HepG2 (cell line): ENCODE data around the gene WIZ. TPM values are rescaled to one million over a fixed set of nuclear protein-coding genes. Genes with fewer than 3 reads are reported as not detected.

Experiments
- ATF1 ChIP-seq: IDR thresholded peaks from 2 replicates; pipeline ENCODE4 v1.6.1; 2016; ENCODE audit warnings: mild to moderate bottlenecking, control low read depth
- CERS6 ChIP-seq: sonication (generic); formaldehyde crosslinking; IDR thresholded peaks from 2 replicates; pipeline ENCODE4 v1.5.0; 2020; ENCODE audit warnings: missing genetic modification reagents
- CHCHD3 ChIP-seq: sonication (generic); formaldehyde crosslinking; IDR thresholded peaks from 2 replicates; pipeline ENCODE4 v1.8.0; 2022; ENCODE audit warnings: mild to moderate bottlenecking, missing genetic modification reagents, moderate library complexity
- DNMT1 ChIP-seq: sonication (generic); formaldehyde crosslinking; IDR thresholded peaks from 2 replicates; pipeline ENCODE4 v1.5.1; 2020; ENCODE audit warnings: mild to moderate bottlenecking, missing genetic modification reagents
- DPF2 ChIP-seq: sonication (generic); formaldehyde crosslinking; IDR thresholded peaks from 2 replicates; pipeline ENCODE4 v1.4.0; 2020; ENCODE audit warnings: mild to moderate bottlenecking, low read depth, missing genetic modification reagents, borderline replicate concordance
- EEA1 ChIP-seq: sonication (generic); formaldehyde crosslinking; IDR thresholded peaks from 2 replicates; pipeline ENCODE4 v1.5.1; 2020; ENCODE audit warnings: mild to moderate bottlenecking, missing genetic modification reagents, borderline replicate concordance
- FOXO1 ChIP-seq: sonication (generic); formaldehyde crosslinking; IDR thresholded peaks from 2 replicates; pipeline ENCODE4 v1.4.0; 2020; ENCODE audit warnings: missing genetic modification reagents
- GZF1 ChIP-seq: sonication (generic); formaldehyde crosslinking; IDR thresholded peaks from 2 replicates; pipeline ENCODE4 v1.5.1; 2020; ENCODE audit warnings: mild to moderate bottlenecking, missing genetic modification reagents
- HINFP ChIP-seq: sonication (generic); formaldehyde crosslinking; IDR thresholded peaks from 2 replicates; pipeline ENCODE4 v1.4.0; 2020; ENCODE audit warnings: low read depth, mild to moderate bottlenecking, missing genetic modification reagents
- KDM6A ChIP-seq: IDR thresholded peaks from 2 replicates; pipeline ENCODE4 v1.6.1; 2016; ENCODE audit warnings: low read depth
- KLF15 ChIP-seq: sonication (generic); formaldehyde crosslinking; IDR thresholded peaks from 2 replicates; pipeline ENCODE4 v1.8.1; 2023; ENCODE audit warnings: borderline replicate concordance, mild to moderate bottlenecking, inconsistent platforms, missing genetic modification reagents, mixed read lengths
- KLF6 ChIP-seq: IDR thresholded peaks from 2 replicates; pipeline ENCODE4 v1.8.0; 2016; ENCODE audit warnings: missing biosample characterization, missing genetic modification reagents
- KLF9 ChIP-seq: IDR thresholded peaks from 2 replicates; pipeline ENCODE4 v1.6.1; 2016; ENCODE audit warnings: low read depth
- MED1 ChIP-seq: sonication (generic); formaldehyde crosslinking; IDR thresholded peaks from 2 replicates; pipeline ENCODE4 v1.4.0; 2020; ENCODE audit warnings: missing genetic modification reagents
- MZF1 ChIP-seq: sonication (generic); formaldehyde crosslinking; IDR thresholded peaks from 2 replicates; pipeline ENCODE4 v1.8.1; 2023; ENCODE audit warnings: mild to moderate bottlenecking, missing genetic modification reagents, borderline replicate concordance
- NFATC3 ChIP-seq: sonication (generic); formaldehyde crosslinking; IDR thresholded peaks from 2 replicates; pipeline ENCODE4 v1.5.1; 2020; ENCODE audit warnings: mild to moderate bottlenecking, missing genetic modification reagents
- POLR2AphosphoS5 ChIP-seq: IDR thresholded peaks from 2 replicates; pipeline ENCODE4 v1.6.1; 2012; ENCODE audit warnings: low read depth, low read length
- SNAPC2 ChIP-seq: sonication (generic); formaldehyde crosslinking; IDR thresholded peaks from 2 replicates; pipeline ENCODE4 v1.8.1; 2022; ENCODE audit warnings: mild to moderate bottlenecking, missing genetic modification reagents
- SP2 ChIP-seq: sonication (generic); formaldehyde crosslinking; IDR thresholded peaks from 2 replicates; pipeline ENCODE4 v1.5.1; 2020; ENCODE audit warnings: mild to moderate bottlenecking, missing genetic modification reagents
- SSRP1 ChIP-seq: IDR thresholded peaks from 2 replicates; pipeline ENCODE4 v1.6.1; 2016; ENCODE audit warnings: control low read depth
- THRA ChIP-seq: sonication (generic); formaldehyde crosslinking; IDR thresholded peaks from 2 replicates; pipeline ENCODE4 v1.4.0; 2020; ENCODE audit warnings: missing genetic modification reagents, borderline replicate concordance
- ZBTB20 ChIP-seq: sonication (generic); formaldehyde crosslinking; IDR thresholded peaks from 2 replicates; pipeline ENCODE4 v1.8.1; 2023; ENCODE audit warnings: missing genetic modification reagents, low read depth, mild to moderate bottlenecking, borderline replicate concordance
- ZFYVE20 ChIP-seq: sonication (generic); formaldehyde crosslinking; IDR thresholded peaks from 2 replicates; pipeline ENCODE4 v1.8.0; 2023; ENCODE audit warnings: low read depth, mild to moderate bottlenecking, moderate library complexity, missing genetic modification reagents, borderline replicate concordance
- ZGPAT ChIP-seq: IDR thresholded peaks from 2 replicates; pipeline ENCODE4 v1.6.1; 2016; ENCODE audit warnings: mild to moderate bottlenecking
- ZMYM3 ChIP-seq: sonication (generic); formaldehyde crosslinking; IDR thresholded peaks from 2 replicates; pipeline ENCODE4 v1.5.1; 2020; ENCODE audit warnings: mild to moderate bottlenecking, missing genetic modification reagents
- ZNF724P ChIP-seq: sonication (generic); formaldehyde crosslinking; IDR thresholded peaks from 2 replicates; pipeline ENCODE4 v1.8.0; 2022; ENCODE audit warnings: missing genetic modification reagents, borderline replicate concordance
- polyA plus RNA-seq, 8 experiments: library from polyadenylated mRNA; depleted of rRNA in 3 of 8; stranded (reverse) in 7 of 8; unstranded in 1 of 8; fragments of >200 nt; fragmentation: Illumina TruSeq in 4 of 8; extraction: Trizol in 4 of 8; gene quantifications; 2 replicates each; pipeline versions ENCODE4 v1.2.1 to v1.2.3, GENCODE V29; 2011 to 2016; ENCODE audit warnings: low read depth in 4 of 8, missing spikeins in 1 of 8, mixed read lengths in 1 of 8; ENCODE audit not compliant: insufficient read depth in 1 of 8
- total RNA-seq, 5 experiments: library from RNA; depleted of rRNA; stranded (reverse); fragments of >200 nt; fragmentation: Illumina TruSeq; extraction: Trizol; gene quantifications; 2 replicates each; pipeline ENCODE4 v1.2.3, GENCODE V29; 2016; ENCODE audit warnings: low read depth in 1 of 5

Gene WIZ
- total and polyA plus RNA-seq, 2 of the 13 experiments (the other 11 are each of a cell fraction or from before 2014, with no cell fraction given), result 4.7 to 4.8 TPM

- TF ChIP-seq CHCHD3 (CRISPR knock-in tag), result no peak
- TF ChIP-seq ZNF724P (CRISPR knock-in tag), result peak; percentile 66; the same call in 1 of the 2 replicates
- no peak for TF ChIP-seq KLF9 (CRISPR knock-in tag)
- TF ChIP-seq DPF2 (CRISPR knock-in tag), result no peak
- TF ChIP-seq SP2, result peak; percentile 52
- no peak for TF ChIP-seq CERS6 (CRISPR knock-in tag)
- 0 out of 2 replicates have a peak, but pooled peaks have one; percentile 28 for TF ChIP-seq THRA (CRISPR knock-in tag)
- no peak for TF ChIP-seq EEA1 (CRISPR knock-in tag)
- TF ChIP-seq DNMT1 (CRISPR knock-in tag), result no peak
- no peak for TF ChIP-seq ATF1 (CRISPR knock-in tag)
- no peak for TF ChIP-seq ZBTB20 (CRISPR knock-in tag)
- no peak for TF ChIP-seq KDM6A (CRISPR knock-in tag)
- TF ChIP-seq NFATC3 (CRISPR knock-in tag), result no peak
- 0 out of 2 replicates have a peak, but pooled peaks have one; percentile 14 for TF ChIP-seq FOXO1 (CRISPR knock-in tag)
- no peak for TF ChIP-seq SSRP1 (CRISPR knock-in tag)
- peak; percentile 35 for TF ChIP-seq MED1 (CRISPR knock-in tag)
- TF ChIP-seq MZF1, result no peak
- TF ChIP-seq ZFYVE20 (CRISPR knock-in tag), result no peak
- 0 out of 2 replicates have a peak, but pooled peaks have one; percentile 28 for TF ChIP-seq POLR2AphosphoS5
- no peak for TF ChIP-seq ZMYM3
- no peak for TF ChIP-seq GZF1
- no peak for TF ChIP-seq SNAPC2 (CRISPR knock-in tag)
- TF ChIP-seq HINFP (CRISPR knock-in tag), result peak; percentile 72; the same call in 1 of the 2 replicates
- no peak for TF ChIP-seq KLF15 (CRISPR knock-in tag)
- TF ChIP-seq ZGPAT (CRISPR knock-in tag), result no peak; the same call in 1 of the 2 replicates
- 0 out of 2 replicates have a peak, but pooled peaks have one; percentile 27 for TF ChIP-seq KLF6 (CRISPR knock-in tag)
Observed at GRCh38 chr19:15432629-15433518, 16.9 kb downstream of the WIZ start (continued).
